SU-DHL-6 (cell line): Measurements from ENCODE around the gene PARP14.

Experiments
- CTCF ChIP-seq: fragments of 200-600 bp; sonication (generic); IDR thresholded peaks from one replicate; pipeline ENCODE4 v1.5.1; 2017; ENCODE audit warnings: antibody characterized with exemption, mild to moderate bottlenecking, low read length, moderate library complexity; ENCODE audit not compliant: insufficient read depth, poor library complexity, severe bottlenecking
- EZH2phosphoT487 ChIP-seq: fragments of 200-600 bp; sonication (generic), shearing (Covaris generic); conservative IDR thresholded peaks from 2 replicates; pipeline ENCODE4 v1.6.1; 2018; ENCODE audit warnings: mild to moderate bottlenecking, antibody characterized with exemption, low read length, moderate library complexity, mixed read lengths

DNA sequence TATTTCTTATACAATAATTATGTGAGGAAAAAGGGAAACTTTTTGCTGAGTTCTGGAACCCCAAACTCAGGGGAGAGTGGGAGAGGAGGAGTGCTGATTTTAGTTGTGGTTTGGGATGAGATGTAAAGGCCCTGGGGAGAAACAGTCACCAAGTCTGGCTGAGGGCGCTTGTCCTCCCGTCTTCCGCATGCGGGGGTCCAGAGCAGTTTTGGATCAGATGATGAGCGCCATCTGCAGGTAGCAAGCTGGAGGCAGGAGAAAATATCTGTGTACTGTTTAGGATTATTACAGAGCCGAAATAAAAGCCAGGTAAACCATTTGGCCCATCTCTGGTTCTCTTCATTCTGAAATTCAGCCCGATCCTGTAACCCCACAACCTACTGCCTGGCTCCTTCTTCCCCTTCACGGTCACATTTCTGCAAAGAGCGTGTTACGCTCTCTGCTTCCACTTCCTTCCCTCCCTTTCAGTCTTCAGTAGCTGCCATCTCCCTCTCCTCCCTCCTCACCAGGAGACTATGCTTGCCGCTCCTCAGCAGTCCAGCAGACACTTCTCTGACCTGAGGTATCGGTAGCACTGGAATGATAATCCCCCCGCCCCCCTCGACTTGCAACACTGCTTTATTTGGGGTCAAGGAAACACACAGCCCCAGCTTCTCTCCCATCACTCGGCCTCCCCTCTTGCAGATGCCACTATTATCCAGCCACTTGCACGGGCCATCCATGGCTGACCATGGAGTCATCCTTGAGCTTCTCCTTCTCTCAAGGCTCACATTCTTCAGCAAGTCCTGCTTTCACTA lies 1.4 kb upstream of the PARP14 start:
- no peak for TF ChIP-seq EZH2phosphoT487
- peak; percentile 75 for TF ChIP-seq CTCF
